GM12872 (cell line): ENCODE data around the gene SCN7A.

Experiments used
- TF ChIP-seq, protein P1 (sequence below): IDR thresholded peaks from 3 replicates; pipeline ENCODE4 v1.5.1; 2011; ENCODE audit warnings: low read depth, mild to moderate bottlenecking, low read length, moderate library complexity; ENCODE audit not compliant: insufficient read depth

SCN7A gene

DNA sequence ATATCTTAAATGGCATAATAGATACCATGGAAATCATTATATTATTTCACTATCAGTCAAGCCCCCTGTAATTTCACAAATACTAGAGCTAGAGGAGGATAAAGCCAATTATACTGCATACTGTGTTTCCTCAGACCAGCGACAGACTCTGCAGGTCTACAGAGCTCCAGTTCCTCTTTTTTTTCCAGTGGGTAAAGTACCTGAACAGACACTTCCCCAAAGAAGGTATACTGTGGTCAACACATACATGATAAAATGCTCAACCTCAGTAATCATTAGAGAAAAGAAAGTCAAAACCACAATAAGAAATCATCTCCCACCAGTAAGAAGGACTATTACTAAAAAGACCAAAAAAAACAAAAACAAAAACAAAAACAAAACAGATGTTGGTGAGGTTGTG is 44.6 kb downstream of the SCN7A start:
- TF ChIP-seq, protein P1, sequence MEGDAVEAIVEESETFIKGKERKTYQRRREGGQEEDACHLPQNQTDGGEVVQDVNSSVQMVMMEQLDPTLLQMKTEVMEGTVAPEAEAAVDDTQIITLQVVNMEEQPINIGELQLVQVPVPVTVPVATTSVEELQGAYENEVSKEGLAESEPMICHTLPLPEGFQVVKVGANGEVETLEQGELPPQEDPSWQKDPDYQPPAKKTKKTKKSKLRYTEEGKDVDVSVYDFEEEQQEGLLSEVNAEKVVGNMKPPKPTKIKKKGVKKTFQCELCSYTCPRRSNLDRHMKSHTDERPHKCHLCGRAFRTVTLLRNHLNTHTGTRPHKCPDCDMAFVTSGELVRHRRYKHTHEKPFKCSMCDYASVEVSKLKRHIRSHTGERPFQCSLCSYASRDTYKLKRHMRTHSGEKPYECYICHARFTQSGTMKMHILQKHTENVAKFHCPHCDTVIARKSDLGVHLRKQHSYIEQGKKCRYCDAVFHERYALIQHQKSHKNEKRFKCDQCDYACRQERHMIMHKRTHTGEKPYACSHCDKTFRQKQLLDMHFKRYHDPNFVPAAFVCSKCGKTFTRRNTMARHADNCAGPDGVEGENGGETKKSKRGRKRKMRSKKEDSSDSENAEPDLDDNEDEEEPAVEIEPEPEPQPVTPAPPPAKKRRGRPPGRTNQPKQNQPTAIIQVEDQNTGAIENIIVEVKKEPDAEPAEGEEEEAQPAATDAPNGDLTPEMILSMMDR, result no peak

DNA sequence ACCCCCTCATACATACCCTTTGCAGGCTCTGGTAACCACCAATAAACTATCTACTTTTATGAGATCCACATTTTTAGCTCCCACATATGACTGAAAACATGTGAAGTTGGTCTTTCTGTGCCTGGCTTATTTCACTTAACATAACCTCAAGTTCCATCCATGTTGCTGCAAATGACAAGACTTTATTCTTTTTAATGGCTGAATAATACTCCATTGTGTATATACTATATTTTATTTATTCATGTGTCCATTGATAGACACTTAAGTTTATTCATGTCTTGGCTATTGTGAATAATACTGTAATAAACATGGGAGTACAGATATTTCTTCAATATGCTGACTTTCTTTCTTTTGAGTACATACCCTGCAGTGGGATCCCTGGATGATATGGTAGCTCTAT is 45.9 kb downstream of the SCN7A start:
- TF ChIP-seq, protein P1, result no peak

DNA sequence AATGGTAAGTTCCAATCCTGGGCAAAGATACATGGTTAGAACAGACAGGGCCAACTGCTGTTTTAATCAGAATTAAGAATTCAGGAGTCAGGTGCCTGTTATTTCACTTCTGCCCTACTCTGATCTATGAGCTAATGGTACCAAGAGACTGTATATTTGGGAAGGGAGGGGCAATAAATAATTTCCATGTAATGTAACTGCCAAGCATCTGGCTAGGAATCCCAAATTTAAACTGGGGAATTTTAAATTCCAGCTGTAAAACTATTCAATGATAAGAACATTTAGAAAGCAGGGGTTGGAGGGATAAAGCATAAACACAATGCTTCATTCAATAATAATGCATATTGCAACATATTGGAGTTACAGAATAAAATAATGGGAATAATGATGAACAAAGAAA is 49.7 kb downstream of the SCN7A start:
- TF ChIP-seq, protein P1, result no peak

DNA sequence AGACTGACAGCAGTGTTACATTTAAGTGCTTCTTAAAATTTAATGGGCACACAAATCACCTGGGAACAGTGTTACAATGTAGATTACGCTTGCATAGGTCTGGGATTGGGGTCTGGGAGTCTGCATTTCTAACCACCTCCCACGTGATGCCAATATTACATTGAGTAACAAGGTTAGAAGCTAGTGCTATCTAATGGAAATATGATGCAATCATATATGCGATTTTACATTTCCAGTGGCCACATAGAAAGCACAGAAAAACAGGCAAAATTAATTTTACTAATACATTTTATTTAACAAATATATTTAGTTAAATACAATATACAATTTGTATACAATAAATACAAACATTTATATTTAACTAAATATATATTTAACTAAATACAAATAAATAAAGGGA is 53.7 kb downstream of the SCN7A start:
- TF ChIP-seq, protein P1, result no peak

DNA sequence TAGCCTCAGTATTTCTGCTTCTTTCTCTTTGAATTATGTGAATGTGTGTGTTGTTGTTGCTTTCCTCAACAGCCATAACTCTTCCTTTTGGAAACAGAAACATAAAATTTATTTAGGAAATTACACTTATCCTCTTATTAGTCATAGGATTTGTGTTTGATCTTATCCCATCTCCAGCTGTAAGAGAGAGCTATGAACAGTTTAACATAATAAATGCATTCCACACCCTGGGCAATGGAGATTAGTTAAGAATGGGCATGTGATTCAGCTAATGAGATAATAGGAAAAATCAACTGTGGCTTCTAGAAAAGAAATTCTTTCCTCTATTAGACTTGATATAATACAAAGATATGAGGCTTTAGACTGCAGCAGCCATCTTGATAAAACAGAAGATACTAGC is 55.0 kb downstream of the SCN7A start:
- TF ChIP-seq, protein P1, result no peak

DNA sequence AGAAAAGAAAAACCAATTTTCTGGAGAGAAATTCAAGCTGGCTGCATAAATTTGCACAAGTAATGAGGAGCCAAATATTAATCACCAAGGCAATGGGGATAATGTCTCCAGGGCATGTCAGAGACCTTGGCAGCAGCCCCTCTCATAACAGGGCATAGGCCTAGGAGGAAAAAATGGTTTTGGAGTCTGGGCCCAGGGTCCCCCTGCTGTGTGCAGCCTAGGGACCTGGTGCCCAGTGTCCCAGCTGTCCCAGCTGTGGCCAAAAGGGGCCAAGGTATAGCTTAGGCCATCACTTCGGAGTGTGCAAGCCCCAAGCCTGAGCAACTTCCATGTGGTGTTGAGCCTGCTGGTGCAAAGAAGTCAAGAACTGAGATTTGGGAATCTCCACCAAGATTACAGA is 57.1 kb downstream of the SCN7A start:
- TF ChIP-seq, protein P1, result no peak

DNA sequence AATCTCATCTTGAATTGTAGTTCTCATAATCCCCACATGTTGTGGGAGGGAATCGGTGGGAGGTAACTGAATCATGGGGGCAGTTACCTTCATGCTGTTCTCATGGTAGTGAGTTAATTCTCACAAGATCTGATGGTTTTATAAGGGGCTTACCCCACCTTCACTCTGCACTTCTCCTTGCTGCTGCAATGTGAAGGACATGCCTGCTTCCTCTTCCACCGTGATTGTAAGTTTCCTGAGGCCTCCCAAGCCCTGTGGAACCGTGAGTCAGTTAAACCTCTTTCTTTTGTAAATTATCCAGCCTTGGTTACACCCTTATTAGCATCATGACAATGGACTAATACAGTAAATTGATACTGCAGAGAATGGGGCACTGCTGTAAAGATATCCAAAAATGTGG is 57.9 kb downstream of the SCN7A start:
- TF ChIP-seq, protein P1, result no peak

DNA sequence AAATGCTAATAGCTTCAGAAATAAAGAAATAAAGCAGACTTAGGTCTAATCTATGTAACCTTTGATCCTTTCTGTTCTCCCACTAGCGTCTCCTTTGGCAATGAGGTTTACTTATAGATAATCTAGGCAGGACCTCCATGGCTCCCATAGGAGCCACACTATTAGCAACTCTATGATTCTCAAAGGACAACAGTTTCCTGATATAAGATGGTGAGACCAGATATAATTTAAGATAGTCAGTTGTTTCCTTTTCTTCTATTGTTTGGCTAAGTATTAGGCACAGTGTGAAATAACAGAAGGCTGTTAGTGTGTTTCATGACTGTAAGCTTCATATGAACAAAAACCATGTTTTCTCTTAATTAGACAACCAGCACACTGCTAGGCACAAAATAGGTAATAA is 59.6 kb downstream of the SCN7A start:
- TF ChIP-seq, protein P1, result no peak
